Heart right ventricle (tissue), 16 donors: ENCODE data around the gene DUSP3. TPM values are rescaled to one million over a fixed set of nuclear protein-coding genes. Genes with fewer than 3 reads are reported as not detected.

ENCODE experiments used
- ATAC-seq, 8 donors: fragments of 200-7000 bp; cut with Tn5 transposase; one replicate each; pipeline ENCODE4 v1.9.1; 2020; ENCODE audit warnings: mild to moderate bottlenecking in 8 of 8, moderate library complexity in 8 of 8, moderate number of reproducible peaks in 1 of 8
- DNase-seq, 2 donors: peaks; one replicate each; pipeline ENCODE4 v3.0.0-alpha.2; 2020
- H3K27ac ChIP-seq, 10 donors: fragments of 200-600 bp; sonication (generic) in 2 of 10; one replicate each; pipeline versions ENCODE4 v1.5.0 to v1.8.0; 2020 to 2022; ENCODE audit warnings: mild to moderate bottlenecking in 3 of 10
- H3K27me3 ChIP-seq, 7 donors: fragments of 200-600 bp; one replicate each; pipeline ENCODE4 v1.8.0; 2021 to 2022; ENCODE audit warnings: mild to moderate bottlenecking in 2 of 7
- H3K36me3 ChIP-seq, 9 donors: fragments of 200-600 bp; sonication (generic) in 1 of 9; one replicate each; pipeline versions ENCODE4 v1.5.0 to v1.8.0; 2020 to 2022; ENCODE audit warnings: mild to moderate bottlenecking in 2 of 9
- H3K4me1 ChIP-seq, 9 donors: fragments of 200-600 bp; sonication (generic) in 1 of 9; one replicate each; pipeline versions ENCODE4 v1.5.0 to v1.8.0; 2020 to 2022; ENCODE audit warnings: mild to moderate bottlenecking in 4 of 9
- H3K4me3 ChIP-seq, 10 donors: fragments of 200-600 bp; sonication (generic) in 2 of 10; one replicate each; pipeline versions ENCODE4 v1.5.0 to v1.8.0; 2020 to 2022; ENCODE audit warnings: mild to moderate bottlenecking in 7 of 10, moderate library complexity in 2 of 10
- H3K9me3 ChIP-seq, 11 donors: fragments of 200-600 bp in 10 of 11; sonication (generic) in 2 of 11; one replicate each; pipeline versions ENCODE4 v1.5.0 to v1.8.0; 2013 to 2022; ENCODE audit warnings: mild to moderate bottlenecking in 2 of 11, control low read depth in 1 of 11, moderate library complexity in 1 of 11
- CTCF ChIP-seq, 9 donors: fragments of 200-600 bp; sonication (generic) in 2 of 9; IDR thresholded peaks; one replicate each; pipeline versions ENCODE4 v1.5.0 to v1.8.0; 2021 to 2022; ENCODE audit warnings: antibody characterized with exemption in 9 of 9, mild to moderate bottlenecking in 5 of 9, moderate library complexity in 1 of 9
- WGBS, 2 donors: extraction: QIAGEN DNeasy Blood & Tissue Kit; methylation state at CpG; one replicate each; pipeline ENCODE4 v1.1.7; 2013; ENCODE audit warnings: inconsistent platforms in 1 of 2; 5-methylcytosine and 5-hydroxymethylcytosine counted together
- intact Hi-C, 10 donors: fragments of 100-400 bp; cut with DNase I; formaldehyde crosslinking; loops; one replicate each; pipeline versions ENCODE4 v1.11.1 to v1.14.2; 2022
- polyA plus RNA-seq, 2 donors: library from polyadenylated mRNA; stranded (reverse); fragments of 200-250 nt; gene quantifications; one replicate each; pipeline ENCODE4 v1.2.3, GENCODE V29; 2013
- total RNA-seq, 10 donors: library from RNA; stranded (reverse); fragmentation: NEBNext Ultra II Directional in 3 of 10; extraction: Animal tissue kit (Norgen Biotek cat#: 25700) in 3 of 10; gene quantifications; one replicate each; pipeline versions ENCODE4 v1.2.1 to v1.2.4, GENCODE V29; 2021 to 2023
- donor health status: Arrhythmogenic right ventricular cardiomyopathy.
- donor health status: ischemic (EF 13 %, LVEDD 7.1; RV severe dilation, severe dysfunction).
- donor health status: healthy with polysubstance abuse.
- donor health status: DM: no; HTN: yes; CAD: no.
- donor health status: DM: no; HTN: no; CAD: no.
- donor health status: ischemic (EF 25% LVEDD 6.9; RV normal size, moderate dysfunction).
- donor health status: ischemic (EF 25% LVEDD 5.7; RV mildly dilated, moderate dysfunction).
- donor health status: healthy.
- donor health status: DM: yes; HTN: yes; CAD: no.
- donor health status: Ischemic cardiomyopathy.
- donor health status: ischemic (EF 35%, LVEDD 5.7; RV mildly dilated, moderate dysfunction).
- donor health status: nonischemic (EF 11% LVEDD 7.7; RV severe dilation, severe dysfunction).
- donor health status: DM: yes; HTN: yes; CAD: no.
- donor health status: PGD.
- donor health status: ischemic (EF 29% LVEDD 5.4; RV normal size, mild dysfunction).
- donor health status: nonischemic (EF 23%, LVEDD 6.1; RV moderate dilation, normal function).

The DUSP3 gene
- total and polyA plus RNA-seq, 12 donors: 119 to 371 (median 297) TPM

- Histone ChIP-seq H3K27me3 (peaks cover 0 to 7% (median 0%) of the 10 kb centered on the region in 7 donors), H3K4me3 (no peak overlapping the region), H3K4me1 (peaks cover 0 to 36% (median 18%) of the 10 kb centered on the region in 9 donors), H3K9me3 (no peaks in the 10 kb centered on the region), H3K27ac (no peak overlapping the region), H3K36me3 (no peaks in the 10 kb centered on the region)
- DNase-seq (no peak), ATAC-seq (no peak)
- no peak for TF ChIP-seq CTCF (IDR thresholded peaks at IDR 0.05)
- intact Hi-C loops: loop anchor here in 1 of 10 donors (5.0 kb wide), 1 partner anchor 34 kb away; no protein-coding TSS in a partner anchor
- WGBS, 2 donors: 62 to 69% methylated on average over 6 of the region's 6 CpGs
Measured at GRCh38 chr17:43717913-43718312, 60.9 kb downstream of the DUSP3 start.

Other genes with a start within 250 kb of the DUSP3 start
- 1 to 10 TPM in 3 of 10 donors, under 1 TPM in 6, not detected in 1; 0.40 to 1.6 (median 0.76) TPM for gene ETV4, start 232.6 kb downstream of the DUSP3 start, total RNA-seq
- gene ETV4, start 232.6 kb downstream of the DUSP3 start, polyA plus RNA-seq: 1 to 10 TPM in 1 of 2 donors, under 1 TPM in 1; 0.59 to 2.8 TPM
- 10 to 100 TPM in 8 of 10 donors, 1 to 10 TPM in 2; 6.4 to 20.7 (median 12.3) TPM for gene MEOX1, start 117.1 kb downstream of the DUSP3 start, total RNA-seq
- gene MEOX1, start 117.1 kb downstream of the DUSP3 start, polyA plus RNA-seq: 10 to 100 TPM; 17.0 to 25.3 TPM
- under 1 TPM in 1 of 10 donors, not detected in 9; 0.14 TPM for gene SOST, start 20.2 kb downstream of the DUSP3 start, total RNA-seq
- gene SOST, start 20.2 kb downstream of the DUSP3 start, polyA plus RNA-seq: under 1 TPM in 1 of 2 donors, not detected in 1; 0.03 TPM
- under 1 TPM in 3 of 10 donors, not detected in 7; 0.07 to 0.09 (median 0.09) TPM for gene CFAP97D1, start 1.5 kb upstream of the DUSP3 start, total RNA-seq
- not detected for gene CFAP97D1, start 1.5 kb upstream of the DUSP3 start, polyA plus RNA-seq
- gene MPP3, start 54.2 kb upstream of the DUSP3 start, total RNA-seq: 10 to 100 TPM; 16.6 to 84.2 (median 26.6) TPM
- gene MPP3, start 54.2 kb upstream of the DUSP3 start, polyA plus RNA-seq: 10 to 100 TPM; 41.0 to 90.1 TPM
- 10 to 100 TPM in 7 of 10 donors, 1 to 10 TPM in 3; 3.8 to 70.9 (median 12.7) TPM for gene CD300LG, start 68.2 kb upstream of the DUSP3 start, total RNA-seq
- gene CD300LG, start 68.2 kb upstream of the DUSP3 start, polyA plus RNA-seq: 10 to 100 TPM; 30.0 to 34.3 TPM
- gene MPP2, start 128.6 kb upstream of the DUSP3 start, total RNA-seq: 10 to 100 TPM in 8 of 10 donors, 1 to 10 TPM in 2; 9.1 to 20.7 (median 14.1) TPM
- gene MPP2, start 128.6 kb upstream of the DUSP3 start, polyA plus RNA-seq: 1 to 10 TPM; 5.0 to 5.4 TPM
- not detected for gene PPY, start 163.5 kb upstream of the DUSP3 start, total RNA-seq
- gene PPY, start 163.5 kb upstream of the DUSP3 start, polyA plus RNA-seq: not detected
- gene PYY, start 175.0 kb upstream of the DUSP3 start, total RNA-seq: not detected
- under 1 TPM in 1 of 2 donors, not detected in 1; 0.06 TPM for gene PYY, start 175.0 kb upstream of the DUSP3 start, polyA plus RNA-seq
- gene NAGS, start 225.6 kb upstream of the DUSP3 start, total RNA-seq: under 1 TPM; 0.30 to 0.86 (median 0.53) TPM
- under 1 TPM; 0.37 to 0.86 TPM for gene NAGS, start 225.6 kb upstream of the DUSP3 start, polyA plus RNA-seq
- 10 to 100 TPM; 15.6 to 22.1 (median 17.9) TPM for gene TMEM101, start 236.0 kb upstream of the DUSP3 start, total RNA-seq
- 10 to 100 TPM; 15.7 to 26.4 TPM for gene TMEM101, start 236.0 kb upstream of the DUSP3 start, polyA plus RNA-seq